ENCODE results near the gene OR9Q1.

- TF ChIP-seq, protein P1, sequence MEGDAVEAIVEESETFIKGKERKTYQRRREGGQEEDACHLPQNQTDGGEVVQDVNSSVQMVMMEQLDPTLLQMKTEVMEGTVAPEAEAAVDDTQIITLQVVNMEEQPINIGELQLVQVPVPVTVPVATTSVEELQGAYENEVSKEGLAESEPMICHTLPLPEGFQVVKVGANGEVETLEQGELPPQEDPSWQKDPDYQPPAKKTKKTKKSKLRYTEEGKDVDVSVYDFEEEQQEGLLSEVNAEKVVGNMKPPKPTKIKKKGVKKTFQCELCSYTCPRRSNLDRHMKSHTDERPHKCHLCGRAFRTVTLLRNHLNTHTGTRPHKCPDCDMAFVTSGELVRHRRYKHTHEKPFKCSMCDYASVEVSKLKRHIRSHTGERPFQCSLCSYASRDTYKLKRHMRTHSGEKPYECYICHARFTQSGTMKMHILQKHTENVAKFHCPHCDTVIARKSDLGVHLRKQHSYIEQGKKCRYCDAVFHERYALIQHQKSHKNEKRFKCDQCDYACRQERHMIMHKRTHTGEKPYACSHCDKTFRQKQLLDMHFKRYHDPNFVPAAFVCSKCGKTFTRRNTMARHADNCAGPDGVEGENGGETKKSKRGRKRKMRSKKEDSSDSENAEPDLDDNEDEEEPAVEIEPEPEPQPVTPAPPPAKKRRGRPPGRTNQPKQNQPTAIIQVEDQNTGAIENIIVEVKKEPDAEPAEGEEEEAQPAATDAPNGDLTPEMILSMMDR (IDR thresholded peaks at IDR 0.05) = no peak
- TF ChIP-seq POLR2A (IDR thresholded peaks at IDR 0.05) (no peak), POLR2AphosphoS5 (IDR thresholded peaks at IDR 0.05) (no peak)
Measured at GRCh38 chr11:57983191-57983590, 40.5 kb upstream of the OR9Q1 start.
